Neutrophil (primary cell): Measurements from ENCODE around the gene NBEAL2.

Experiments used
- H3K27ac ChIP-seq: fragments of 200-600 bp; sonication (generic); 2 replicates; pipeline ENCODE4 v1.5.1; 2016; ENCODE audit warnings: mild to moderate bottlenecking, moderate library complexity
- H3K27me3 ChIP-seq: fragments of 200-600 bp; sonication (generic); 2 replicates; pipeline ENCODE4 v1.6.0; 2016; ENCODE audit warnings: mild to moderate bottlenecking
- H3K36me3 ChIP-seq: fragments of 200-600 bp; sonication (generic); 2 replicates; pipeline ENCODE4 v1.5.1; 2017
- H3K4me1 ChIP-seq, 2 experiments: fragments of 200-600 bp in 1 of 2; sonication (generic) in 1 of 2; 1 replicate in 1 of 2; 2 replicates in 1 of 2; pipeline versions ENCODE4 v1.5.1 to v1.6.1; 2013 to 2016; ENCODE audit warnings: low read depth in 1 of 2, low read length in 1 of 2, mild to moderate bottlenecking in 1 of 2, moderate library complexity in 1 of 2; ENCODE audit not compliant: control insufficient read depth in 1 of 2, insufficient read depth in 1 of 2
- H3K4me3 ChIP-seq, 2 experiments: fragments of 200-600 bp in 1 of 2; sonication (generic) in 1 of 2; 1 replicate in 1 of 2; 2 replicates in 1 of 2; pipeline ENCODE4 v1.5.1; 2013 to 2016; ENCODE audit warnings: low read depth in 1 of 2, low read length in 1 of 2, mild to moderate bottlenecking in 1 of 2, moderate library complexity in 1 of 2
- H3K9me3 ChIP-seq: fragments of 200-600 bp; sonication (generic); 2 replicates; pipeline ENCODE4 v1.5.1; 2016
- TF ChIP-seq, protein P1 (sequence below): fragments of 200-600 bp; sonication (generic); IDR thresholded peaks from 2 replicates; pipeline ENCODE4 v1.5.1; 2016; ENCODE audit warnings: antibody characterized with exemption

The NBEAL2 gene

DNA sequence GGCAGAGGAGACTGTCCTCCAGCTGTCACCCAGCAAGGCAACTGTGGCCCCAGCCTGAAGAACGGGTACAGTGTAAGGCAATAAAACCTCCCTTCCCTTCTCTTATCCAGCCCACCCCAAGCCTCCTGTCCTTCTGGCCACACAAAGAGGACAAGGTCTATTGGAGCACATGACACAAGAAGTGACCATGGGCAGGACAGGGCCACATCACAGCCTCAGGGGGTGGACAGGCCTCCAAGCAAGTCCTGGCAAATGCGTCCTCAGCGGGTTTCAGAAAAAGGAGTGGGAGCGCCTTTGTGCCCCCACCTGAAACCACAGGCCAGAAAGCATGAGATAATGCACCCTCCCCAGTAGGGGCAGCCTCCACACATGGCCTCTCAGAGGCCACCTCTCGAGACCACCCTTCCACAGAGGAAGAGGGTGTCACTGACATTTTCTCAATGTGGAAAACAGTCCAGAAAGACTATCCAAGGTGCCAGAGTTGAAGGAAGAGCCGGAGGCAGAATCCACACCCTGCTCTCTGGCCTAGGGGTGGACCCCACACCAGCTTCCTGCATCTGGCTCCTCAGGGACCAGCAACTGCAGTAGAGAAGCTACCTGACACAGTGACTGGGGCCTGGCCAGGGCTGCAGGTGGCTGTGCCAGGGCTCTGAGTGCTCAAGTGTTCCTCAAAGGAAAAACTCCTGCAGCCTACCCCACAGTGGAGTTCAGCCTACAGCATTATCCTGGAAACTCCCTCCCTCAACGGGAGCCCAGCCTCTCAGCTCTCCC, 46.8 kb upstream of the NBEAL2 start:
- H3K4me3 ChIP-seq: peak overlapping the region in 1 of 2 experiments; percentile 50
- H3K4me1 ChIP-seq: peaks cover 97 to 100% of the 10 kb centered on the region in 2 experiments
- H3K27ac ChIP-seq: peak overlapping the region; percentile 86
- H3K36me3 ChIP-seq: no peaks in the 10 kb centered on the region
- TF ChIP-seq, protein P1, sequence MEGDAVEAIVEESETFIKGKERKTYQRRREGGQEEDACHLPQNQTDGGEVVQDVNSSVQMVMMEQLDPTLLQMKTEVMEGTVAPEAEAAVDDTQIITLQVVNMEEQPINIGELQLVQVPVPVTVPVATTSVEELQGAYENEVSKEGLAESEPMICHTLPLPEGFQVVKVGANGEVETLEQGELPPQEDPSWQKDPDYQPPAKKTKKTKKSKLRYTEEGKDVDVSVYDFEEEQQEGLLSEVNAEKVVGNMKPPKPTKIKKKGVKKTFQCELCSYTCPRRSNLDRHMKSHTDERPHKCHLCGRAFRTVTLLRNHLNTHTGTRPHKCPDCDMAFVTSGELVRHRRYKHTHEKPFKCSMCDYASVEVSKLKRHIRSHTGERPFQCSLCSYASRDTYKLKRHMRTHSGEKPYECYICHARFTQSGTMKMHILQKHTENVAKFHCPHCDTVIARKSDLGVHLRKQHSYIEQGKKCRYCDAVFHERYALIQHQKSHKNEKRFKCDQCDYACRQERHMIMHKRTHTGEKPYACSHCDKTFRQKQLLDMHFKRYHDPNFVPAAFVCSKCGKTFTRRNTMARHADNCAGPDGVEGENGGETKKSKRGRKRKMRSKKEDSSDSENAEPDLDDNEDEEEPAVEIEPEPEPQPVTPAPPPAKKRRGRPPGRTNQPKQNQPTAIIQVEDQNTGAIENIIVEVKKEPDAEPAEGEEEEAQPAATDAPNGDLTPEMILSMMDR: no peak
- H3K27me3 ChIP-seq: no peaks in the 10 kb centered on the region
- H3K9me3 ChIP-seq: no peaks in the 10 kb centered on the region

DNA sequence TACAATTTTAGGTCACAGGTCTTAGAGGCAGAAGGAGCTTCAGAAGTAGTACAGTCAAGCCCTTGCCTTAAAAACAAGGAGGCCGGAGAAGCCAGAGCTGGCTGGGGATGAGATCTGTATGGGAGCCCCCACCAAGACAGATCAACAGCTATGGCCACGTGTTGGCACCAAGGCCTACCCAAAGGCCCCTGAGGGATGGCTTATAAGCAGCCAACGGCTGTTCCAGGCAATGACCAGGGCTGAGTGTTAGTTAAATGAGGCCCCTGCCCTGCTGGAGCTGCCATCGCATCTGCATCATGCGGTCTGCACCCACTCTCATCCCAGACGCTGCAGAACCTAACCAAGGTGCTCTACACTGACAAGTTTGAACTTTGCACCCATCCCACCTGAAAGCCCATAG, 46.2 kb upstream of the NBEAL2 start:
- Histone ChIP-seq H3K4me3 (no peak overlapping the region), H3K36me3 (no peaks in the 10 kb centered on the region), H3K9me3 (no peaks in the 10 kb centered on the region), H3K4me1 (peaks cover 97 to 100% of the 10 kb centered on the region in 2 experiments), H3K27ac (peak overlapping the region; percentile 86), H3K27me3 (no peaks in the 10 kb centered on the region)
- TF ChIP-seq, protein P1: no peak

DNA sequence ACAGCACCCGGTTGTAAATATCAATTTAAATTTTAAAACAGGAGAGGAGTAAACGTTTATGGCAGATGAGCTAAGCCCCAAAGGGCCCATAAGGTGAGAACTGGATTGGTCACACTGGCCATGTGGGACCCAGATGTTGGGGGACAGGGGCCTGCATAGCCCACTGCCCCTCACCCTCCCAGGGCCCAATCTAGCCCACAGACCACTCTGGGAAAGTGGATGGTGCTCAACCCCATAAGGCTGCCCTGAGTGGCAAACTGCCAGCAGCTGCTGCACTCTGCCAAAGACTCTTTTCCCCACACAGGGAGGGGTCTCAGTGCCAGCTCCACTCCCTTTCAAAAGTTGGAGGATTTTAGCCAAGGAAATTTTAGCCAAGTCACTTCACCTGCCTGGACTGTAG, 45.4 kb upstream of the NBEAL2 start:
- H3K9me3 ChIP-seq: no peaks in the 10 kb centered on the region
- H3K27me3 ChIP-seq: no peaks in the 10 kb centered on the region
- peak overlapping the region; percentile 83 for H3K27ac ChIP-seq
- peaks cover 97 to 100% of the 10 kb centered on the region in 2 experiments for H3K4me1 ChIP-seq
- no peaks in the 10 kb centered on the region for H3K36me3 ChIP-seq
- TF ChIP-seq, protein P1: no peak
- no peak overlapping the region for H3K4me3 ChIP-seq

DNA sequence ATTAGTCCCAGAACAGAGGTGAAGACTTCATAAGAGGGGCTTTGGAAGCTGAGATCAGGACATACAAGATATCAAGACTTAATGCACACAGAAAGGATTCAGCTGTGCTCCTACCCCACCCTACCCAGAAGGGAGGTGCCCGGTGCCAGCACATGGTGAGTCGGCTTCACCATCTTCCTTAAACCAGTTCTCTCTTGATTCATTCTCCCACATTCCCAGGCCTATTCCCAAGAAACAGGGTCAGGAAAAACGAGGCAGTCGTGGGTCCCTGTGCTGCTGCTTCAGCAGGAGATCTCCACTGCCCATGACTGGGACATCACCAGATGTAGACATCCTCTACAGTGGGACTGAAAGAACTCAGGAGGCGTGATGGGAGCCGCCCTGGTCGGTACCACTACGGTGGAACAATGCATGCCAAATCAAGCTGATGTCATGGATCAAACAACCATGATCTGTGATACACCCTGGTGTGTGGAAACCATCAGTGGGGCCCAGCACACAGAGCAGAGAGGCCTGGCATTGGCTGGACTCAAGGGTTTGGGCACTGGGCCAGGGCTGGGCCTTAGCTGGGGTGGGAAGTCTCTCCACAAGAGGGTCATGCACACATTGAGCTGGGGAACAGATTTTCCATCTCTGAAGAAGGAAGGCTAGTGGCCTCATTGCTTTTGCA, 44.8 kb upstream of the NBEAL2 start:
- Histone ChIP-seq H3K4me3 (peak overlapping the region in 1 of 2 experiments; percentile 43), H3K27me3 (no peaks in the 10 kb centered on the region), H3K4me1 (peaks cover 97 to 100% of the 10 kb centered on the region in 2 experiments), H3K27ac (peak overlapping the region; percentile 83), H3K36me3 (no peaks in the 10 kb centered on the region), H3K9me3 (no peaks in the 10 kb centered on the region)
- TF ChIP-seq, protein P1: no peak

DNA sequence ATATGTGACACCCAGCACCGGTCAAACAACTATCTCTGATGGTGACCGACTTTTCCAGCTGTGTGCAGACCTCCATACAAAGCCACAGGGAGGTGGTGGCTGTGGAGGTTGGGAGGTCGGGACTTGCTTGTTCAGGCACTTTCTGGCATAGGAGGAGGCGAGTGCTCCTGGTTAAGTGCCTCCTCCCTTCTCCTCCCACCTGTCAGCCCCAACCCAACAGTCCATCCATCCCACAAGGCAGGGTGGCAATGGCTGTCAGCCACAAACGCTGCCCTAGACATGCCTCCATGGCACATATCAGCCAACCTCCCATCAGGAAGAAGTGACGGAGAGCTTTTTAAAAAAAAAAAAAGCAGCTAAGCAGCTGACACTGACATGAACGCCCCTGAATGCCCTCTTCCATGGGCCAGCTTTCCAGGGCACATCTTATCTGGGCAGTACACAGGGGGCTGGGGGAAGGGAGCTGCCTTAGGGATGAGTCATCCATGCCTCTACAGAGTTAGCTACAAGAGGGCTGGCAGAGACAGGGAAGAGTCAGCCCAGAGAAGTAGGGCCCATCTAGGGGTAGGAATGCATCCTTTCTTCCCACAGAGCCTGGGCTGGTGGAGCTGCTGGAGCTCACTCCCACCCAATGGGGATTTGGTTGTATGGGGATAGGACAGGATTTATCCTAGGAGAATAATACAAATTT, 44.2 kb upstream of the NBEAL2 start:
- H3K27ac ChIP-seq: peak overlapping the region; percentile 83
- no peaks in the 10 kb centered on the region for H3K27me3 ChIP-seq
- no peaks in the 10 kb centered on the region for H3K9me3 ChIP-seq
- H3K4me3 ChIP-seq: peak overlapping the region; percentile 25 to 43
- TF ChIP-seq, protein P1: no peak
- peaks cover 97 to 98% of the 10 kb centered on the region in 2 experiments for H3K4me1 ChIP-seq
- no peaks in the 10 kb centered on the region for H3K36me3 ChIP-seq
